Forelimb muscle (tissue), 1 donor: Measurements from ENCODE around the gene ITGB1BP1. TPM values are rescaled to one million over a fixed set of nuclear protein-coding genes. Genes with fewer than 3 reads are reported as not detected.

ENCODE experiments used
- DNase-seq: peaks from one replicate; pipeline ENCODE4 v3.0.0-alpha.2; 2013; ENCODE audit warnings: low read depth
- polyA plus RNA-seq: library from polyadenylated mRNA; unstranded; fragments of 120-200 nt; gene quantifications from one replicate; pipeline ENCODE4 v1.2.1, GENCODE V29; 2013; ENCODE audit not compliant: insufficient read length

Gene ITGB1BP1, protein sequence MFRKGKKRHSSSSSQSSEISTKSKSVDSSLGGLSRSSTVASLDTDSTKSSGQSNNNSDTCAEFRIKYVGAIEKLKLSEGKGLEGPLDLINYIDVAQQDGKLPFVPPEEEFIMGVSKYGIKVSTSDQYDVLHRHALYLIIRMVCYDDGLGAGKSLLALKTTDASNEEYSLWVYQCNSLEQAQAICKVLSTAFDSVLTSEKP
- 60.8 TPM for polyA plus RNA-seq

DNA sequence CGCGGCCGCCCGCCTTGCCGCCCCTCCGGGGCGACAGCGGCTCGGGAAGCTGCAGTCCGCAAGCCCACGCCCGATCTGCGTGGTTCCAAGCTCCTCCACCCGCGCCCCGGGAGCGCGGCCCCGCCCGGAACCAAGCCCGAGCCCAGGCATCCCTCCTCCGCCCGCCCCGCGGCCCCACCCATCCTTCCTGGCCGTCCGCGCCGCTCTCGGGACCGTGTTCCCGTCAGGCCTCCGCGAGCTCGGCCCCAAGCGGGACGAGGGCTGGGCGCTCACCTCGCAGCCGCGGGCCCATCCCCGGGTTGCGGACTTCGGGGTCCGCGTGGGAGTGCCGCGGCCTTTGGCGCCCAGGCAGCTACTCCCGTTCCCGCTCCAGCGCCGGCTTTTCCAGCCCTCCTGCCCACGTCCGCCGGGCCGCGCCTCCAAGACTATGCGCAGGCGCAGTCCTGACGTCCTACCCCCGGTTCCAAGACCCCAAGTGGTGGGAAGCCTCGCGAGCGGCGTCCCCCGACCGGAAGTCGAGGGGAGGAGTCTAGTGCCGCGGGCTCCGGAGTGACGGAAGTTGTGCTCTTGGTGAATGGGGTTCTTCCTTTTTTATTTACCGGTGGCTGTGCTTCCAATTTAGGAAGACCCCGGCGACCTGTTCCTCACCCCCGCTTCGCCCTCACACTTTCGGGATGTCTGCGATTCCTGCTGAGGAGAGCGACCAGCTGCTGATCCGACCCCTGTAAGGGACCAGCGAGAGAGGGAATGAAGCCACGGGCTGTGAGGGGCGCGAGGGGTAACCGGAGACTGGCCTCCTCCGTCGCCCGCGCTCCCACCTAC, at the start of gene ITGB1BP1, which contains the start of gene CPSF3:
Gene ITGB1BP1, minus strand, starts transcription at position 429 of the 822 bp plus-strand sequence. CDS start 4,831 bp downstream, outside the sequence.
Gene CPSF3, plus strand, starts transcription at position 555 of the 822 bp plus-strand sequence. Its CDS starts 120 bp downstream, at position 675.
- peak; percentile 95 for DNase-seq

- DNase-seq, result no peak
Measured at GRCh38 chr2:9472511-9472910, 49.2 kb upstream of the ITGB1BP1 start.

- no peak for DNase-seq
Measured at GRCh38 chr2:9471206-9471605, 47.9 kb upstream of the ITGB1BP1 start.

DNA sequence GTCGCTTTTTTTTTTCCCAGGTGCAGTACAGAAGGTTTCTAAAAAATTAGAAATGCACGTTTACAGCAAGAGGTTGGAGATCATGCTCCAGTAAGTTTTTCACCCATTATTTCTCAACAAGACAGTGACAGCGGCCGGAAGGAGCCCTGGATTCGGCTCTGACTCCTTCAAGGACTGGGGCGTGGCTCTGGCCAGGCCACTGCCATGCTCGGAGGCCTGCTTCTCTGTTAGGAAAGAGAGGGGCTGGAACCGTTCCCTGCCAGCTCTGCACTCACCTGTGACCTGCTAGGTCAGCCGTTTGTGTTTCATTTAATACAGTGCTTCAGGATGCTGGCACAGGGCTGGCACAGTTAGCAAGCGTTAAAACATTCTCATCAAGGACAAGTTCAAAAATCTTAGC, 44.4 kb upstream of the ITGB1BP1 start:
- DNase-seq, result no peak

DNA sequence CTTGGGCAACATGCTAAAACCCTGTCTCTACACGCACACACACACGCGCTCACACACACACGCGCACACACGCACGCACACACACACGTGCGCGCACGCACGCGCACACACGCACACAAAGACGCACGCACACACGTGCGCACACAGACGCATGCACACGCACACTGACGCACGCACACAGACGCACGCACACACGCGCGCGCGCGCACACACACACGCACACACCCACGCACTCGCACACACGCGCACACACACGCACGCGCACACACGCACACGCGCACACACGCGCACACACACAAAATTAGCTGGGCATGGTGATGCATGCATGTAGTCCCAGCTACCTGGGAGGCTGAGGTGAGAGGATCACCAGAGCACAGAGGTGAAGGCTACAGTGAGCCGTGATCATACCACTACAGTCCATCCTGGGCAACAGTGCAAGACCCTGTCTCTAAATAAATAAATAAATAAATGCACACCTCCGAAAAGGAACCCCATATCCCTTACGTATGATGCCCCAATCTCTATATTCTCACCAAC, 42.9 kb upstream of the ITGB1BP1 start:
- DNase-seq, result no peak

- no peak for DNase-seq
Measured at GRCh38 chr2:9465170-9465569, 41.8 kb upstream of the ITGB1BP1 start.

GRCh38 chr2:9463698-9464034, 40.3 kb upstream of the ITGB1BP1 start:
- DNase-seq, result no peak

GRCh38 chr2:9462886-9463697, 39.8 kb upstream of the ITGB1BP1 start:
- no peak for DNase-seq

GRCh38 chr2:9462313-9462712, 39.0 kb upstream of the ITGB1BP1 start:
- DNase-seq, result no peak

- no peak for DNase-seq
Measured at GRCh38 chr2:9461079-9461478, 37.8 kb upstream of the ITGB1BP1 start.

DNA sequence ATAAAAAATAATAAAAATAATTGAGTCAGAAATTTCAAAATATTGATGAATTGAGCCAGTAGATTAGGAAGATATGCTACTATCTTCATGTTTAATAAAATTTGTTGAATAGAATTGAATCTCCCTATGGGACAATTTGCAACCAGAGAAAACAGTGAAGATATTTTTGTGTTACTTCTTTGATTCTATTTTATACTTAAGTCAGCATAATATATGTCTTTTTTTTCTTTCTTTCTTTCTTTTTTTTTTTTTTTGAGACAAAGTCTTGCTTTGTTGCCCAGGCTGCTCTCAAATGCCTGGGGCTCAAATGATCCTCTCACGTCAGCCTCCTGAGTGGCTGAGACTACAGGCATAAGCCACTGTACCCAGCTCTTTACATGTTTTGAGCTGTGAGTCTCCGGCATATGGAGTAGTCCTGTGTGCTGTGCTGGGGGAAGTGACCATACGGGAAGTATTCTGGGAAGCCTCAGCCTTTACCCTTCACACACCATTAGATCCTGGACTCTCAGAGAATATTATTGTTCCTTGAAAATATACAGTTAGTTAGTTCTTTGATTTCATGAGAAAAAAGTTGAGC, 37.2 kb upstream of the ITGB1BP1 start:
- DNase-seq, result no peak

DNA sequence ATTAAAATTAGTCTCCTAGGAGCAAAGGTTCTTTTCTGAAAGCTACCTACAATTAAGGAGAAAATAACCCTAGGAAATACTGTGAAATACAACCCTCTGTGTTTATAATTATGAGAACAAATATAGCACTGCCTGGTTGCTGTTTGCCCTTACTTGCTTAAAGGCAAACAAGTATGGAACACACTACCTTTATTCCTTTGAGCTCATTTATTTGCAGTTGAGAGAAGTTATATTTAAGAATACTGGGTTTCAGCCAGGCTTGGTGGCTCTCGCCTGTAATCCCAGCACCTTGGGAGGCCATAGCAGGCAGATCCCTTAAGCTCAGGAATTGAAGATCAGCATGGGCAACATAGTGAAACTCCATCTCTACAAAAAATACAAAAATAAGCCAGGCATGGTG, 27.9 kb upstream of the ITGB1BP1 start:
- DNase-seq, result no peak

- no peak for DNase-seq
Measured at GRCh38 chr2:9445089-9445488, 21.8 kb upstream of the ITGB1BP1 start.

DNA sequence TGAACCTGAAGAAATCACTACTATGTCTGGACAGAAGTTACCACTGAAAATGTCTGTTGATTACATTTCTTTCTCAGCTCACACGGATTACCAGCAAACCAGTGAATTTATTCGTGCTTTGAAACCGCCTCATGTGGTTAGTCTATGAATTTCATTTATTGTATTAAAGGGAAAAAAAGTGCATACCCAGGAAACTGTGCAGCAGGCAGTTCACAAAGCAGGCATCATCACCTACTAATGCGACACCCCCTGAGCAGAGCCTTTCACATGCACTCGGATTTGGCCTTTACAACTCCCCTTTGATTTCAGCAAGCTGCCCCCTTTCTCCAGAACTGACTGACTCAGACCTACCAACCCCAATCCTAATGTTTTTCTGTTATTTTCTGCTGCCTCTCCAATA, 20.2 kb upstream of the ITGB1BP1 start:
- DNase-seq, result no peak

DNA sequence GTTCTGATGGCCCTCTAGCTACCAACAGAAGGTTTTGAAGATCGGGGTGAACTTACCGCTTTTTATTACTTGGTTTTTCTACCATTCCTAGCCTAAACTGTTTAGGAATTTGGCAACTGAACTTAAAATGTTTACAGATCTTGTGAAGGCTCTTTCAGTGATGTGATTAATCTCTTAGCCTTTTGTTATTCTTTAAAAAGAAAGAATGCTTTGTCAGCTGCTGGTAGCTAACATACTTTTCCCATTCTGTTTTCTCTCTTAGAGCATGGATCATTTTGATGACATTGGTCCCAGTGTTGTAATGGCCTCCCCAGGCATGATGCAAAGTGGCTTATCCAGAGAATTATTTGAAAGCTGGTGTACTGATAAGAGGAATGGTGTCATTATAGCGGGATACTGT, 18.2 kb upstream of the ITGB1BP1 start:
- no peak for DNase-seq

GRCh38 chr2:9440058-9440727, 16.9 kb upstream of the ITGB1BP1 start:
- DNase-seq, result no peak

DNA sequence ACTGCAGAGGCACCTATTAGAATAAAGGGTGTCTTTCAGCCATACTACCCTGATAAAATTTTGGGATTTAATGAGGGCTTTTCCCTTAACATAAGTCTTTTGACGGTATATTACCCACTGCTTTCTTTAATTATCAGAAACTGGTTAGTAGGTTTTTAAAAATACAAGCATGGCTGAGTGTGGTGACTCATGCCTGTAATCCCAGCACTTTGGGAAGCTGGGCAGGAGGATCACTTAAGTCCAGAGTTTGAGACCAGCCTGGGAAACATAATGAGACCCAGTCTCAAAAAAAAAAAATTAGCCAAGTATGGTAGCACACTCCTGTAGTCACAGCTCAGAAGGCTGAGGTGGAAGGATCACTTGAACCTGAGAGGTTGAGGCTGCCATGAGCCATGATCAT, 16.2 kb upstream of the ITGB1BP1 start:
- DNase-seq, result no peak

DNA sequence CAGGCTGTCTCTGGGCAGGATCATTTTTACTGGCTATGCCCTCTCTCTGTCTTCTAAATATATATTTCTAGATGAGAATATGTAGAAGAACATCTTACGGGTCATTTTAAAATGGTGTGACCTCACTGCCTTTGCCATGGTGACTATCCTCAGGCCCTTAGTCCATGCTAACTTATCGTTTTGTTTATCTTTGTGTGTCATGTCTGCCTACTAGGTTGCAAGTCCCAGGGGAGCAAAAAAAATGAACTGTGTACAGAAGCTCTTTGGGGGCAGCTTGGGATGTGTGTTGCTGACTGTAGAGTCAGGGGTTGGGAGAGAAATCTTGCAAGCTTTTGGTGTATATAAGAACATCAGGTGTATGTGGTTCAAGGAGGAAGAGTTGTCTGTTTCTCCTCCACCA, 11.2 kb upstream of the ITGB1BP1 start:
- no peak for DNase-seq

GRCh38 chr2:9430316-9431293, 7.3 kb upstream of the ITGB1BP1 start:
- no peak for DNase-seq
